SU-DHL-6 (cell line): ENCODE results near the gene COL20A1.

ENCODE experiments used
- EZH2phosphoT487 ChIP-seq: fragments of 200-600 bp; sonication (generic), shearing (Covaris generic); conservative IDR thresholded peaks from 2 replicates; pipeline ENCODE4 v1.6.1; 2018; ENCODE audit warnings: mild to moderate bottlenecking, antibody characterized with exemption, low read length, moderate library complexity, mixed read lengths
- TF ChIP-seq, protein P1 (sequence below): fragments of 200-600 bp; sonication (generic); IDR thresholded peaks from one replicate; pipeline ENCODE4 v1.5.1; 2017; ENCODE audit warnings: antibody characterized with exemption, mild to moderate bottlenecking, low read length, moderate library complexity; ENCODE audit not compliant: insufficient read depth, poor library complexity, severe bottlenecking

DNA sequence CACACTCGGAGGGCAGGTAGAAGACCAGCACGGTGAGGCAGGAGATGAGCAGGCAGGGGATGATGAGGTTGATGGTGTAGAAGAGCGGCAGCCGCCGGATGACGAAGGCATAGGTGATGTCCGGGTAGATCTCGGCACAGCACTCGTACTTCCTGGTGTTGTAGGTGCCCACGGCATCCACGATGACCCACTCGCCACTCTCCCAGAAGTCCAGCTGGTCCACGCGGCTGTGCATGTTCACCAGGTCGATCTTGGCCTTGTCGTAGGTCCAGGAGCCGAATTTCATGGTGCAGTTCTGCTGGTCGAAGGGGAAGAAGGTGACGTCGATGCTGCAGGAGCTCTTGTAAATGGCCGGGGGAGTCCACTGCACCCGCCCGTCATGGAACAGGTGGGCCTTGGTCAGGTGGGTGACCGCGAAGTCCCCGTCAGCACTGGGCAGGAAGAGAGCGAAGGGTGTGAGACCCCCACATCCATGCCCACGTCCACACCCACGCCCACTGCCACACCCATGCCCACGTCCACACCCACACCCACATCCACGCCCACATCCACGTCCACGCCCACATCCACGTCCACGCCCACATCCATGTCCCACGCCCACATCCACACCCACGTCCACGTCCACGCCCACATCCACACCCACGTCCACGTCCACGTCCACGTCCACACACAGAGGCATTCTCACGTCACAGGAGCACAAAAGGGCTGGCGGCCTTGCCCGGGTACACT is 57.8 kb downstream of the COL20A1 start:
- TF ChIP-seq, protein P1, sequence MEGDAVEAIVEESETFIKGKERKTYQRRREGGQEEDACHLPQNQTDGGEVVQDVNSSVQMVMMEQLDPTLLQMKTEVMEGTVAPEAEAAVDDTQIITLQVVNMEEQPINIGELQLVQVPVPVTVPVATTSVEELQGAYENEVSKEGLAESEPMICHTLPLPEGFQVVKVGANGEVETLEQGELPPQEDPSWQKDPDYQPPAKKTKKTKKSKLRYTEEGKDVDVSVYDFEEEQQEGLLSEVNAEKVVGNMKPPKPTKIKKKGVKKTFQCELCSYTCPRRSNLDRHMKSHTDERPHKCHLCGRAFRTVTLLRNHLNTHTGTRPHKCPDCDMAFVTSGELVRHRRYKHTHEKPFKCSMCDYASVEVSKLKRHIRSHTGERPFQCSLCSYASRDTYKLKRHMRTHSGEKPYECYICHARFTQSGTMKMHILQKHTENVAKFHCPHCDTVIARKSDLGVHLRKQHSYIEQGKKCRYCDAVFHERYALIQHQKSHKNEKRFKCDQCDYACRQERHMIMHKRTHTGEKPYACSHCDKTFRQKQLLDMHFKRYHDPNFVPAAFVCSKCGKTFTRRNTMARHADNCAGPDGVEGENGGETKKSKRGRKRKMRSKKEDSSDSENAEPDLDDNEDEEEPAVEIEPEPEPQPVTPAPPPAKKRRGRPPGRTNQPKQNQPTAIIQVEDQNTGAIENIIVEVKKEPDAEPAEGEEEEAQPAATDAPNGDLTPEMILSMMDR: no peak
- TF ChIP-seq EZH2phosphoT487: no peak
